Gastrocnemius medialis (tissue), 4 donors: ENCODE results near the gene PWWP2B.

Experiments
- CTCF ChIP-seq, 5 experiments: fragments of 450-650 bp in 3 of 5; fragments of 200-600 bp in 2 of 5; sonication (generic) in 2 of 5; IDR thresholded peaks in 4 of 5; conservative IDR thresholded peaks in 1 of 5; 1 replicate in 4 of 5; 2 replicates in 1 of 5; pipeline ENCODE4 v1.5.1; 2016 to 2019; ENCODE audit warnings: antibody characterized with exemption in 5 of 5, mild to moderate bottlenecking in 3 of 5, moderate library complexity in 3 of 5
- POLR2A ChIP-seq, 2 donors: fragments of 450-650 bp; IDR thresholded peaks; one replicate each; pipeline ENCODE4 v1.6.1; 2017; ENCODE audit warnings: antibody characterized with exemption in 2 of 2, mild to moderate bottlenecking in 2 of 2, moderate library complexity in 2 of 2

- TF ChIP-seq CTCF (IDR thresholded peaks at IDR 0.05 in 4 of 5, conservative IDR thresholded peaks at IDR 0.05 in 1 of 5) (no peak), POLR2A (IDR thresholded peaks at IDR 0.05) (no peak)
Observed at GRCh38 chr10:132445516-132446194, 48.7 kb downstream of the PWWP2B start.
